T-helper 1 cell treated with Interleukin-12 subunit alpha and Interleukin-12 subunit beta and Interleukin-4 antibody, amounts not matched to agents 30 ng/mL and 1 ng/mL, for 36 hours (primary cell): ENCODE measurements around the gene BORA. TPM values are rescaled to one million over a fixed set of nuclear protein-coding genes. Genes with fewer than 3 reads are reported as not detected.

Experiments used
- intact Hi-C: fragments of 100-400 bp; cut with micrococcal nuclease; formaldehyde crosslinking; loops from one replicate; pipeline ENCODE4 v1.15.1; 2024
- total RNA-seq: library from RNA; stranded (reverse); gene quantifications from 2 replicates; pipeline ENCODE4 v1.2.3, GENCODE V29; 2022

Gene BORA
- total RNA-seq, 1 donor from 2014 or later = 22.8 TPM

GRCh38 chr13:72760189-72760588, 32.5 kb downstream of the BORA start:
- intact Hi-C loops = no loop called here

GRCh38 chr13:72763411-72763810, 35.7 kb downstream of the BORA start:
- intact Hi-C loops = no loop called here

GRCh38 chr13:72774019-72774418, 46.3 kb downstream of the BORA start:
- intact Hi-C loops = no loop called here

- intact Hi-C loops = loop anchor here (1.0 to 5.0 kb wide), 11 partner anchors 28 to 1506 kb away; partner anchors contain the start of genes BORA, KLF12 and MZT1
Observed at GRCh38 chr13:72781451-72782439, 54.0 kb downstream of the BORA start, which contains the start of the genes DIS3 and PIBF1. Gene DIS3 (minus strand): TSS chr13:72781900. CDS start chr13:72781832, 68 bp downstream. Gene PIBF1 (plus strand): TSS chr13:72782133. CDS start chr13:72783470, 1,337 bp downstream.

GRCh38 chr13:72782717-72783116, 55.0 kb downstream of the BORA start:
- intact Hi-C loops = loop anchor here (1.0 to 5.0 kb wide), 6 partner anchors 27 to 1505 kb away; no protein-coding TSS in a partner anchor

- intact Hi-C loops = loop anchor here (5.0 kb wide), 3 partner anchors 443 to 1503 kb away; no protein-coding TSS in a partner anchor
Observed at GRCh38 chr13:72784679-72785078, 57.0 kb downstream of the BORA start.

- intact Hi-C loops = no loop called here
Observed at GRCh38 chr13:72788831-72789230, 61.1 kb downstream of the BORA start.

- intact Hi-C loops = no loop called here
Observed at GRCh38 chr13:72792640-72793039, 64.9 kb downstream of the BORA start.

GRCh38 chr13:72798817-72799216, 71.1 kb downstream of the BORA start:
- intact Hi-C loops = no loop called here

- intact Hi-C loops = no loop called here
Observed at GRCh38 chr13:72804301-72804700, 76.6 kb downstream of the BORA start.

Other genes with a start within 250 kb of the BORA start
- 17.3 and 17.8 TPM in 2 replicates for gene MZT1, start 294 bp upstream of the BORA start, total RNA-seq
- gene DIS3, start 54.0 kb downstream of the BORA start, total RNA-seq = 36.4 and 37.8 TPM in 2 replicates
- gene PIBF1, start 54.2 kb downstream of the BORA start, total RNA-seq = 19.0 and 22.1 TPM in 2 replicates